ENCODE measurements around the gene INCENP. TPM values are rescaled to one million over a fixed set of nuclear protein-coding genes. Genes with fewer than 3 reads are reported as not detected.

The INCENP gene
- total RNA-seq, 2 experiments from 2014 or later = 103 to 183 TPM

DNA sequence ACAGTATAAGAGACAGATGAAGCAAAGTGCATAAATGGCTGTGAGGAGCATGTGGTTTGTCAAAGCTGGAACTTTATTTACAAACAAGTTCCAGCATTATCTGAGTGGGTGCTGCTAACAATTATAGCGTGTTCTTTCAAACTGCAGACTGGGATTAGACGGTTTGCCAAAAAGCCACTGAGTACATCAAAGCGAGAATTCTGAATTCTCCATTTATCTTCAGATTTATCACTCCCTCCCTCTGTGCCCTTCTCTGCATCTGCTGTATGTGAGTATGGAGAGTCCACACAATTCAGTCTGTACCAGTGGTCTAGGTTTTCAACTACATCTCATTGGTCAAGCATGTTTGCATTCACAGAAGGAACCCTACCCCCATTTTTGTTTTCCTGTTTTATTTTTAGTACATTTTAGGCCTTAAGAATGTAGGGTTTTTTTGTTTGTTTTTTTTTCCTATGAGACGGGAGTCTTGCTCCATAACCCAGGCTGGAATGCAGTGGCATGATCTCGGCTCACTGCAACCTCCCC is 18.1 kb upstream of the INCENP start:
- Histone ChIP-seq H3K4me1 (ENCODE audit: insufficient read depth, low read length, poor library complexity, severe bottlenecking) (no peaks in the 10 kb centered on the region), H3K9me3 (ENCODE audit: low read length) (no peaks in the 10 kb centered on the region), H3K9me2 (ENCODE audit: insufficient read depth, low read length) (no peaks in the 10 kb centered on the region), H3K4me2 (ENCODE audit: low read length) (no peak overlapping the region), H3K27ac (ENCODE audit: low read depth, low read length, poor library complexity, severe bottlenecking) (no peak overlapping the region), H4K20me1 (ENCODE audit: insufficient read depth, low read length) (no peaks in the 10 kb centered on the region), H2AFZ (ENCODE audit: low read length) (no peak overlapping the region), H3K36me3 (ENCODE audit: insufficient read depth, low read length) (no peaks in the 10 kb centered on the region), H3K79me2 (ENCODE audit: insufficient read depth, low read depth, low read length) (no peaks in the 10 kb centered on the region), H3K4me3 (ENCODE audit: low read depth, low read length, poor library complexity, severe bottlenecking) (no peak overlapping the region)
- BruUV-seq (replicated peaks) = no TSS peak
- DNase-seq (ENCODE audit: low spot score) = no peak
- ChIA-PET CTCF (ENCODE audit: unreplicated experiment) (no interaction called here), POLR2A (no interaction called here)
- TF ChIP-seq EZH2phosphoT487 (IDR thresholded peaks at IDR 0.05; ENCODE audit: borderline replicate concordance, low read depth, low read length) = no peak
- intact Hi-C loops (cut with micrococcal nuclease; ENCODE audit: unreplicated experiment) = loop anchor here (5.0 kb wide), 2 partner anchors 208 to 358 kb away; no protein-coding TSS in a partner anchor

DNA sequence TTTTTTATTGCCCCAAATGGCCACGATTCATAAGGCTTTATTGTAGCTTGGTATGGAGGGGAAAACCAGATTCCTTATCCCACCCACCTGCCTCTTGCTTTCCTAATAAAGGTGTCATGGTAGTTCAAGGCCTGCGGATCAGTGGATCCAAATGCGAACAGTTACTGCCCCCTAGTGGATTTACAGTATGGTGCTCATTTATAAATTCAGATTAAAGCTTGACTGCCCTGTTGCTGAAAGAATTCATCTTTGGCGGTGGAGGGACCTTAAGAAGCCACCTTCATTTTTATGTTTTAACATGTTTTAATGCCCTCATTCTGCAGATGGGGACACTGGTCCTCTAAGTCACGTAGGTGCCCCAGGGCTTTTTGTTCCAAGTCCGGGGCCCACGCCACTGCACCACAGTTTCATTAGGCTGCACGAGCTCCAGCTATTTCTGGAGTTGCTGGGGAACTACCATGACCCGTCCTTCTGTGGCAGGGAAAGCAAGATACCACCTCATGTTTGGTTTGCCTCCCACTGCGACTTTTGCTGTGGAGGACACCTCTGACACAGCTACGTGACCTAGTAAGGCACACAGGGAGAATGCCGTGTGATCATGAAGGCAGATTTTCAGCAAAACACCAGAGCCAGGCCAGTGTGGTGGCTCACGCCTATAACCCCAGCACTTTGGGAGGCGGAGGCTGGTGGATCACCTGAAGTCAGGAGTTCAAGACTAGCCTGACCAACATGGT is 15.6 kb upstream of the INCENP start:
- H3K9me3 ChIP-seq (ENCODE audit: low read length) = no peaks in the 10 kb centered on the region
- H2AFZ ChIP-seq (ENCODE audit: low read length) = no peak overlapping the region
- POLR2A ChIA-PET = interaction anchor here (0.5 to 1.1 kb wide), 2 partner anchors 12 to 26 kb away, joined by 4 to 5 read pairs; no protein-coding TSS in a partner anchor
- no peak overlapping the region for H3K4me2 ChIP-seq (ENCODE audit: low read length)
- intact Hi-C loops (cut with micrococcal nuclease; ENCODE audit: unreplicated experiment) = loop anchor here (5.0 kb wide), 2 partner anchors 211 to 361 kb away; no protein-coding TSS in a partner anchor
- H3K27ac ChIP-seq (ENCODE audit: low read depth, low read length, poor library complexity, severe bottlenecking) = no peak overlapping the region
- no TSS peak for BruUV-seq (replicated peaks)
- no peak for TF ChIP-seq EZH2phosphoT487 (IDR thresholded peaks at IDR 0.05; ENCODE audit: borderline replicate concordance, low read depth, low read length)
- TF ChIP-seq, protein P1, sequence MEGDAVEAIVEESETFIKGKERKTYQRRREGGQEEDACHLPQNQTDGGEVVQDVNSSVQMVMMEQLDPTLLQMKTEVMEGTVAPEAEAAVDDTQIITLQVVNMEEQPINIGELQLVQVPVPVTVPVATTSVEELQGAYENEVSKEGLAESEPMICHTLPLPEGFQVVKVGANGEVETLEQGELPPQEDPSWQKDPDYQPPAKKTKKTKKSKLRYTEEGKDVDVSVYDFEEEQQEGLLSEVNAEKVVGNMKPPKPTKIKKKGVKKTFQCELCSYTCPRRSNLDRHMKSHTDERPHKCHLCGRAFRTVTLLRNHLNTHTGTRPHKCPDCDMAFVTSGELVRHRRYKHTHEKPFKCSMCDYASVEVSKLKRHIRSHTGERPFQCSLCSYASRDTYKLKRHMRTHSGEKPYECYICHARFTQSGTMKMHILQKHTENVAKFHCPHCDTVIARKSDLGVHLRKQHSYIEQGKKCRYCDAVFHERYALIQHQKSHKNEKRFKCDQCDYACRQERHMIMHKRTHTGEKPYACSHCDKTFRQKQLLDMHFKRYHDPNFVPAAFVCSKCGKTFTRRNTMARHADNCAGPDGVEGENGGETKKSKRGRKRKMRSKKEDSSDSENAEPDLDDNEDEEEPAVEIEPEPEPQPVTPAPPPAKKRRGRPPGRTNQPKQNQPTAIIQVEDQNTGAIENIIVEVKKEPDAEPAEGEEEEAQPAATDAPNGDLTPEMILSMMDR (conservative IDR thresholded peaks at IDR 0.05; ENCODE audit: low read length) = peak; percentile 90
- DNase-seq (ENCODE audit: low spot score) = peak; percentile 74
- no peaks in the 10 kb centered on the region for H4K20me1 ChIP-seq (ENCODE audit: insufficient read depth, low read length)
- no peaks in the 10 kb centered on the region for H3K36me3 ChIP-seq (ENCODE audit: insufficient read depth, low read length)
- CTCF ChIA-PET (ENCODE audit: unreplicated experiment) = interaction anchor here (0.7 to 2.0 kb wide), 3 partner anchors 23 to 456 kb away, joined by 3 to 10 read pairs (median 3); no protein-coding TSS in a partner anchor
- H3K4me1 ChIP-seq (ENCODE audit: insufficient read depth, low read length, poor library complexity, severe bottlenecking) = no peaks in the 10 kb centered on the region
- H3K9me2 ChIP-seq (ENCODE audit: insufficient read depth, low read length) = no peaks in the 10 kb centered on the region
- H3K79me2 ChIP-seq (ENCODE audit: insufficient read depth, low read depth, low read length) = no peaks in the 10 kb centered on the region
- no peak overlapping the region for H3K4me3 ChIP-seq (ENCODE audit: low read depth, low read length, poor library complexity, severe bottlenecking)

DNA sequence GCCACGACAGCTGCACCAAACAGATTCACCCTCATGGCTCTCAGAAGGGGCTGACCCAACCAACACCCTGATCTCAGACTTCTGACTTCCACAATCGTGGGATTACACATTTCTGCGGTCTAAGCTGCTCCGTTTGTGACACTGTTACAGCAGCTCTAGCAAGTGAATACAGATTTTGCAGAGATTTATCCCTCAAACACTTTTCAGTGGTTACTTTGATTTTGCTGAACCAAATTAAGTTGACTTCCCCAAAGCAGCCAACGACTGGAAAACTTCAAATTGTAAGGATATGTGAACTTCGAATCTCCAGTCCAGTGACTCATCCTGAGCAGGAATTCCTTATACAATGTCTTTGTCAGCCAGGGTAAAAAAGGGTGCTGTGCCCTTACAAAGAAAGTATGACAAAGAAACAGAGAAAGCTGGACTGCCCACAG is 14.8 kb upstream of the INCENP start:
- H3K4me3 ChIP-seq (ENCODE audit: low read depth, low read length, poor library complexity, severe bottlenecking) = no peak overlapping the region
- CTCF ChIA-PET (ENCODE audit: unreplicated experiment) = interaction anchor here (0.9 to 2.0 kb wide), 2 partner anchors 210 to 455 kb away, joined by 3 to 10 read pairs; no protein-coding TSS in a partner anchor
- no peaks in the 10 kb centered on the region for H3K79me2 ChIP-seq (ENCODE audit: insufficient read depth, low read depth, low read length)
- no peaks in the 10 kb centered on the region for H3K9me3 ChIP-seq (ENCODE audit: low read length)
- TF ChIP-seq, protein P1 (conservative IDR thresholded peaks at IDR 0.05; ENCODE audit: low read length) = no peak
- no peak for TF ChIP-seq EZH2phosphoT487 (IDR thresholded peaks at IDR 0.05; ENCODE audit: borderline replicate concordance, low read depth, low read length)
- DNase-seq (ENCODE audit: low spot score) = no peak
- intact Hi-C loops (cut with micrococcal nuclease; ENCODE audit: unreplicated experiment) = loop anchor here (5.0 kb wide), 2 partner anchors 212 to 362 kb away; no protein-coding TSS in a partner anchor
- no peak overlapping the region for H3K4me2 ChIP-seq (ENCODE audit: low read length)
- POLR2A ChIA-PET = interaction anchor here (0.9 to 1.1 kb wide), 2 partner anchors 27 to 325 kb away, joined by 3 to 5 read pairs; no protein-coding TSS in a partner anchor
- H3K27ac ChIP-seq (ENCODE audit: low read depth, low read length, poor library complexity, severe bottlenecking) = no peak overlapping the region
- no peaks in the 10 kb centered on the region for H3K36me3 ChIP-seq (ENCODE audit: insufficient read depth, low read length)
- no TSS peak for BruUV-seq (replicated peaks)
- H3K9me2 ChIP-seq (ENCODE audit: insufficient read depth, low read length) = no peaks in the 10 kb centered on the region
- no peaks in the 10 kb centered on the region for H4K20me1 ChIP-seq (ENCODE audit: insufficient read depth, low read length)
- no peak overlapping the region for H2AFZ ChIP-seq (ENCODE audit: low read length)
- no peaks in the 10 kb centered on the region for H3K4me1 ChIP-seq (ENCODE audit: insufficient read depth, low read length, poor library complexity, severe bottlenecking)

Data from OCI-LY7 (cell line).